GM21576 (cell line): ENCODE results near the gene ZBTB7C.

Source experiments
- ATAC-seq: cut with Tn5 transposase; IDR thresholded peaks from one replicate; pipeline ENCODE4 v1.9.1; 2021; ENCODE audit warnings: mild to moderate bottlenecking, moderate library complexity; ENCODE audit not compliant: unreplicated experiment

ZBTB7C gene

DNA sequence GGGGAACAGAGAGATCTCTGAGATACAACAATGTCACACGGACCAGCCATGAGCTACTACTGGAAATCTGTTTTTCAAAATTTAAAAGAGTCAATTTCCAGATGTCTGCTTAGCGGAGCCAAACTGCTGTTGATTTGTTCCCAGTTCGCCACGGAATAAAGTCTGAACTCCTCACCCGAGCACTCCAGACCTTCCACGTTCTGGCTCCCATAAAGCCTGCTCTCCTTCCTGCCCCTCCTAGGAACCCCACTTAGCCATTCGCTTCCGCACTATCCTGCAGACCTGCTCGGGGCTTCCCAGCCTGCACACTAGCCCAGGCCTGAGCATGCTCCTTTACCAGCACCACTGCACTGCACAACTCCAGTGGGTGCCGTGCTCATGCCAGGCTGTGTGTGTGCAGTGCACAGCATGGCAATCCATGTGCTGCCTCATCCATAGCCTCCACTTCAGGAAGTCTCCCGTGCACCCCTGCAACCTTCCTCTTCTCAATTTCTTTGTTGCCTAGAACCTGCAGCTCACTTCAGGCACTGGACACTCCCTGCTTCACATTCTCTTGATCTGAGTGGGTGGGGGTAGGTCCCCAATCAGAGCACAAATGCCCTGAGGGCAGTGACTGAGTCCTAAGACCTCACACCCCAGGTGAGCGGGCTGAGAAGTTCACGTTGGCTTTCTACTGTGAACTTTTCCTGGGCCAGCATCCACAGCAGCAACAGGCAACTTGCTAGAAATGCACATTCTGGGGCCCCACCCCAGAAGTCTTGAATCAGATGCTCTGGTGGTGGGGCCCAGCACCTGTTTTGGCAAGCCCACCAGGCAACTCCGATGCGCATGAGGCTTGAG is 53.7 kb downstream of the ZBTB7C start:
- no peak for ATAC-seq

- ATAC-seq, result no peak
Measured at GRCh38 chr18:48354746-48355260, 54.4 kb downstream of the ZBTB7C start.

DNA sequence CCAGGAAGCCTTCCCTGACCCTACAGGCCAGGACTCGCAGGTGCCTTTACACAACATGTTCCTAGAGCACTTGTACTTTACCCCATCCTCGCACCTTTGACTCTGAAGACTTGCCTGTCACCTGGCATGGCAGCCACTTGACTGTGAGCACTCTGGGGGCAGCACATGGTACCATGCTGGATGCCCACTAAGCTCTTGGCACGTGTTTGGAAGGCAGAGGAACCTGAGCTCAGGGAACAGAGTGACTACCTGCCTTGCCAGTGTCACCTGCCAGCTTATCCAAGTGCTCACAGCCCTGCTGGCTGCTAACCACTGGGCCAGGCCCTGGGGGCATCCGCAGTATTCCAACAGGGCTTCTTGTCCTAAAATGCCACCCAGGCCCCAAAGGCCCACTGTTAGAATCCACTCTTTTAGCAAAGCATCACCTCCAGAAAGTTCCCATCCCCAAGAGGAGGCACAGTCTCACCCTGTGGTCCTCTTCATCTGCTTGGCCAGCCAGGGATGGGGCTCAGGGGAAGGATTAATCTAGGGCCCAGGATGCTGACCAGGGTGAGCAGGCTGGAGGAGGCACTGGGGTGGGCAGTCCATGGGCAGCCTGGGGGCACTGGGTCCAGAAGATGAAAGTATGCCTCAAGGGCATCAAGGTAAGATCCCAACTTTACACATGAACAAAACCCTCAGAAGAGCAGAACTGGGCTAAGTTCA is 57.0 kb downstream of the ZBTB7C start:
- no peak for ATAC-seq

DNA sequence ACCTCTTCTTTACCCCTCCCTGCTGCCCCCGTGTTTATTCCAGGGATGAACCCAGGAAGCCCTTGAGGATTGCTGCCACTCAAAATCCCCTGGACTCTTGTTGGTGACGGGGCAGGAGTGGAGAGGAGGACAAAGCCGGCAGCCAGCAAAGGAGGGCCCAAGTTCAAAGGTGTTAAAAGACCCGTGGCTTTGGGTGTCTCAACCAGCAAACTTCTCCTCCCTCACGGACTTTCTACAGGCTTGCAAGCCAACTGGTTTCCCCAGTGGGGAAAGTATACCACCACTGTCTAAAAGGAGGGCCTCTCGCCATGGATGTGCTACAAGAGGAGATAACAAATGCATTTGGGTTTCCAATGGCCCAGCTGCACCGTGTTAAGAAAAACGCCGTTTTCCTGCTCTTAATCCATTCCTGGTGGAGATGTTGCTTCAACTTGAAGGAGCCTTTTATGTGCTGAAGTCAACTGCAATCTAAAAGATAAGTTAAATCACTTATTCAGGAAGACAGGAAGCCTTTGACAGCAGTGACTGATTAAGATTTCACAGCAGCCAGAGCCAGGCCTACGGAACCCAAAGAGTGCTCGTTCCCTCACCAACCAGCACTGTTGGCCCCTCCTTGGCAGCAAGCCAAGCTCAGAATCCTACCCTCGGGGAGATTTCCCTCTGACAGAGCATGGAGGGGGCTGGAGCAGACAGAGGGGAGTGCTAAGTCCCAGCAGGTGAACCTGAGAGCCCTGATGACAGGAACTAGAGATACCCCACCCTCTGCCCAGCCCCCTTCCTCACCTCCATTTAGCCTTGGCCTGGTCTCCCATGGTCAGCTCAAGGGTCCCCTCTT is 57.8 kb downstream of the ZBTB7C start:
- ATAC-seq, result no peak

DNA sequence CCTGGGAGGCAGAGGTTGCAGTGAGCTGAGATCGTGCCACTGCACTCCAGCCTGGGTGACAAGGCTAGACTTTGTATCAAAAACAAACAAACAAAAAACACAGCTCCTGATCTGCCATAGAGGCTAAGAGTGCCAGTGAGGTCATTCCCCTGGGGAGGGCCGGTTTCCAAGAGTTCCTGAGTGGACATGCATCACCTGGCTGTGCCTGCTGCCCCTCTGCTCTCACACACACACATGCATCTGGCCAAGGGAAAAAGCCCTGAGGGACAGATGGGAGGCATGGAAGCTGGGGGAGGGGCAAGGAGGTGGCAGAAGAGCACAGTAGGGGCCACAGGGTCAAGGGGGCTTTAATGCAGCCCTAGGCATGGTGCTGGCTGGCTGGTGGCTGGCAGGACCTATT is 60.4 kb downstream of the ZBTB7C start:
- no peak for ATAC-seq

DNA sequence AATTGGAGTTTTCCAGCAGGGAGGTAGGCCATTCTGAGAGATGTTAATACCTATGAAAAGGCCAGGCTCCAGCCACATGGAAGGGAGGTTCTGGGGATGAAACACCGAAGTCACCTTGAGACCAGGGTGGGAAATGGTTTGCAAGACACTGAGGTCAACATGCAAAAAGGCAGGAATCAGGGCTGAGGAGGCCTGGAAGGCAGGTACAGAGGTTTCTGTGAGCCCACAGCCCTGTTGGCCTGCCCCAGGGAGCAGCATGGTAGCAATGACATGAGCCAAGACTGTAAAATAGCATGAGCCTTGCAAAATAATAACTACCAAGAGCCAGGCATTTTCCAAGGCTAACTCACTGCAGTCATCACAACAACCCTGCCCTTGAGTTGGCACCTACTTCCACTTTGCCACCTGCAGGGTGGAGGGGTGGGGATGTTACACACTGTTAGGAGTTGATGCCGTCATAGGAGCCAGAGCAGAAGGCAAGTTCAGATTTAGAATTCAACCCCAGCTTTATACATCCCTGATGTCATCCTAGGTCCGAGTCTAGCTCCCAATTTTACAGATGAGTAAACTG is 61.3 kb downstream of the ZBTB7C start:
- ATAC-seq, result no peak

DNA sequence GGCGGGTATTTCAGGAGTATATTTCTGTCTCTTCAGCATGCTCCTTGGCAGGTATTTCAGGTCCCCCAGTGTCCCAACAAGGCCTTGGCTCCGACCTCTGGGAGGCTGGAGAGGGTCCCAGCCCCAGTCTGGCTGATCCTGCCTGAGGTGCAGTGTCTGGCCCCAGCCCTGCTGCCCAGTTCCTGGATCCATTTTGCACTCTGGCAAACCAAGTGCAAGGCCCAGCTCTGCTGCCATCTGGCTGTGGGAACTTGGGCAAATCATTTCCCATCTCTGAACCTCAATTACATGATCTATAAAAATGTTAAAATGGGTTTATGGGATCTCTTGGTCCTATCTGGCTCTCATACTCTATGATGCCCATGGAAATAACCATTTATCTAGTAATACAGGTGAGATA is 63.6 kb downstream of the ZBTB7C start:
- no peak for ATAC-seq

DNA sequence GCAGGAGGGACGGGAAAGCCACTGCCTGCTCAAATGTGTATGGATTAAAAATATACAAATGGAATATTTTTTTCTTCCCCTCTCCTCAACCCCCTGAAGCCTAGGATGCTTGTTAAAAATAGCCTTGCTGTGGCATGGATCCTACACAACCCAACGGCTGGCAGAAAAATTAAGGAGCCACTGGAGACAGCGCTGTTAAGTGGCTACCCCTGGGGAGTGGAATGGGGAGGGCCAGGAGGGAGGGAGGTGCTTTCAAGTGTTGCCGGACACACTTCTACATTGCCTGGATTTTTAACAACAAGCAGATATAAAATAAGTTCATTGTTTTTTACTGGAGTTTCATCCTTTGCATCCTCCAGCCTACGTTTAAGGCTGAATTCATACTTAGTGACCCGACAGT is 66.6 kb downstream of the ZBTB7C start:
- no peak for ATAC-seq

DNA sequence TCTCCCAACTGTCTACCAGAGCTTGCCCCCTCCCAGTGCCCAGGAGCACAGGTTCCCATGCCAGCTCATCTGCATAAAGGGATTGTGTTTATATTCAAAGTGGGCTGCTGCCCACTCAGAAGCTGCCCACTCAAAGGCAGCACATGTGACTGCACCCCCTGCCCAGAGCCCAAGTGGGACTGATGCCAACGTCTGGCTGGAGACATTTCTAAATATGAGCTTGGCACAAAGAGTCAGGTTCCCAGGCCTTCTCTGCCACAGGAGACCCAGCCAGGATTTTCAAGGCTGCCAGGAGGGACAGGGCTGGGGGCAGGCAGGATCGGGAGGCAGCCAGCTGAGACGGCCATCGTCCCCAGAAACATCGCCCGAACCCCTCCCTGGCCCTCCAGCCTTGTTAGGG is 67.1 kb downstream of the ZBTB7C start:
- no peak for ATAC-seq

DNA sequence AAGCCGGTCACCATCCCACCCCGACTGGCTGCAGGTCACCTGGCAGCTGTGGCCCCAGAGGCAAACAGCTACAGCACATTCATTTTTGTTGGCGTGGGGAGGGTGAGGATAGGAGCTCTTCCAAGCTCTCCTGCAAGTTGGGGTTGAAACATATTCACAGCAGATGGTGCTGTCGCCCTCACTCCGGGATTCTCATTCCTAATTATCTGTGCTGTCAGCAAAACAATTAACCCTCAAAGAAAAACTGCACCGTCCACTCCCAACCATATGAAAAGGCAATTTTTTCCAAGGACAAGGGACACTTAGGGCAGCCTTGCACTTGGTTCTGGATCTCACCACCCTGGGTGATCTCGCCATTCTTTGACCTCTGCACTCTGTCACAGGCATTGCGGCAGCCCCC is 68.6 kb downstream of the ZBTB7C start:
- ATAC-seq, result no peak

GRCh38 chr18:48339692-48340091 is 69.5 kb downstream of the ZBTB7C start:
- ATAC-seq, result no peak

- no peak for ATAC-seq
Measured at GRCh38 chr18:48338915-48339314, 70.3 kb downstream of the ZBTB7C start.

- ATAC-seq, result no peak
Measured at GRCh38 chr18:48337053-48337452, 72.1 kb downstream of the ZBTB7C start.

- ATAC-seq, result no peak
Measured at GRCh38 chr18:48336332-48336731, 72.9 kb downstream of the ZBTB7C start.

DNA sequence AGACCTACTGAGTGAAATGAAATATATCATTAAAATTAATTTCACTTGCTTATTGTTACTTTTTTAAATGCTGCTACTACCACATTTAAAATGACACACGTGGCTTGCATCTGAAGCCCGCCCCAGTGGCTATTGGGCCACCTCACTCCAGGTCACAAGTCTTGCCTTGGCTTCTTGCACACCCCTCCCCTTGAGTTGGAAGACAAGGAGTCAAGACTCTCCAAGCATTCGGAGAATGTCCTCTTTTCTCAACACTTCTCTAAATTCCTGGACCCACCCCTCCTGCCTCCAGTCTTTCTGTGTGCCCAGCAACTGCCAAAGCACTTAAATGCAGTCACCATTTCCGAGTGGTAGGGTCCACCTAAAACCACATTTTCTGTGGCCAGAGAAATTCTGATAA is 73.4 kb downstream of the ZBTB7C start:
- ATAC-seq, result no peak

GRCh38 chr18:48334845-48335244 is 74.3 kb downstream of the ZBTB7C start:
- no peak for ATAC-seq

DNA sequence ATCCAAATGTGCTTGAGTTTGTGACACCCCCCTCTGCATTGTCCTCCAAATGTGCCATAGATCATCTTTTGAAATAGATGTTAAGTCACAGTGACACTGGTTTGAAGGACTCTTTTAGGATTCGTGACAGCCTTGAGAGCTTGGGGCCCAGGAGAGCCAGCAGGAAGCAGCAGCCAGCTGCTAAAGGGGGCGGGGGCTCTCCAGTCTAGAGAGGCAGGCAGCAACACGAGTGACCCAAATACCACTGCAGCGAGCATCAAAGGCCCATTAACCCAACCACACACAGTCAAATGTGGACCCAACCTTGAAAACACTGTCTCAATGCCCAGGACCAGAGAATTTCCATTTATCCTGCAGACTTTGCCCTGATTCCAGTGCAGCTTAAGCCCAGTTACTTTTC is 75.6 kb downstream of the ZBTB7C start:
- no peak for ATAC-seq

DNA sequence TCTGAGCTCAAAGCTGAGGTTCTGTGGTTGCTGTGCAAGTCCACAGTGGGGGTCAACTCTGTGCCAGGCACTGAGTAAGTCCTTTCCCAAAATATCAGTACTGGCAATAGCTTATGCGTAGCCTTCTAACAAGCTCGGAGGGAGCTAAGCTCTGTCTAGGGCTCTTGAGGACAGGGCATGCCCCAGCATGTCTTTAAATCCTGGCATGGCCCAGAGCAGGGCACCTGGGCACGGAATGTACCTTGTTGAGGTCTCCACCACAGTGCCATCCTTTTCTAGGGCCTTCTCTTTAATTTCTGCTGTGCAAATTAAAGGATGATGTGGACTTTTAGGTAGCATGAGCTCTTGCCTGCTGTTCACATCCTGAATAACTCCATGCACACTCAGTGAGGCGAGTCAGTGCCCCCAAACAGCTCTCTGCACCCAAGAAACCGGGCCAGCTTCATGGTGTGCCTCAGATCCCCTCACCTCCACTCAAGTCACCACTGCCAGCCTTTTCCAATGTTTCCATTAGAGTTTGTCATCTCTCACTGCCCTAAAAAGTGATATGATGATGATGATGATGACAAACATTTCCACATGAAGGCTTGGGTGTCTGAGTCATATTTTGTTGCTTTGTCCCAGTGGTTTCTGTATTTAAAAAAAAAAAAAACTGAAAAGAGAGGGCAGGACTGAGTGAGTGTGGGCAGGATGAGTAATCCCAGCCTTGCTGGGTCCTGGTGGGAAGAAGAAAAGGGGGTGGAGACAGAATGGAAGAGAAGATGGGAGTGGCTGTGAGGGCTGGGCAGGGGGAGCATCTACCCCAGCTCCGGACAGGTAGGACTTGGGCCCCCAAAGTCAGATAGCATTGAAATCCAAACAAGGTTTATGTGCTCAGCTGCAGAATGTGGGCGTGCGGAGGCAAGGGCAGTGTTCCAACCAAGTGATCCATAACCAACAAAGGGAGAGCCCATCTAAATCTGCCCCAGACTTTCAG is 78.9 kb downstream of the ZBTB7C start:
- ATAC-seq, result no peak

- ATAC-seq, result no peak
Measured at GRCh38 chr18:48328473-48329210, 80.5 kb downstream of the ZBTB7C start.
